GM19372 (cell line): Measurements from ENCODE around the gene COL23A1.

Experiments used
- ATAC-seq: cut with Tn5 transposase; IDR thresholded peaks from one replicate; pipeline ENCODE4 v1.9.1; 2021; ENCODE audit warnings: mild to moderate bottlenecking, low read depth, moderate library complexity; ENCODE audit not compliant: unreplicated experiment

The COL23A1 gene

GRCh38 chr5:178298283-178298807 lies 291.8 kb downstream of the COL23A1 start:
- ATAC-seq, result no peak

- ATAC-seq, result no peak
Measured at GRCh38 chr5:178297751-178298150, 292.4 kb downstream of the COL23A1 start.

- ATAC-seq, result no peak
Measured at GRCh38 chr5:178296066-178296465, 294.1 kb downstream of the COL23A1 start.

GRCh38 chr5:178295589-178295988 lies 294.6 kb downstream of the COL23A1 start:
- no peak for ATAC-seq

GRCh38 chr5:178293815-178294214 lies 296.4 kb downstream of the COL23A1 start:
- no peak for ATAC-seq

GRCh38 chr5:178293400-178293799 lies 296.8 kb downstream of the COL23A1 start:
- no peak for ATAC-seq

GRCh38 chr5:178292826-178293205 lies 297.4 kb downstream of the COL23A1 start:
- no peak for ATAC-seq

- no peak for ATAC-seq
Measured at GRCh38 chr5:178291969-178292825, 298.0 kb downstream of the COL23A1 start.

GRCh38 chr5:178291161-178291561 lies 299.0 kb downstream of the COL23A1 start:
- no peak for ATAC-seq

- ATAC-seq, result no peak
Measured at GRCh38 chr5:178290376-178290775, 299.8 kb downstream of the COL23A1 start.

GRCh38 chr5:178289438-178289837 lies 300.8 kb downstream of the COL23A1 start:
- no peak for ATAC-seq

- no peak for ATAC-seq
Measured at GRCh38 chr5:178288401-178289368, 301.5 kb downstream of the COL23A1 start.

- no peak for ATAC-seq
Measured at GRCh38 chr5:178287791-178288105, 302.4 kb downstream of the COL23A1 start.

- no peak for ATAC-seq
Measured at GRCh38 chr5:178287091-178287790, 303.0 kb downstream of the COL23A1 start.

GRCh38 chr5:178286226-178287090 lies 303.7 kb downstream of the COL23A1 start:
- no peak for ATAC-seq

- no peak for ATAC-seq
Measured at GRCh38 chr5:178285399-178286225, 304.6 kb downstream of the COL23A1 start.

GRCh38 chr5:178284996-178285395 lies 305.2 kb downstream of the COL23A1 start:
- no peak for ATAC-seq

- no peak for ATAC-seq
Measured at GRCh38 chr5:178284093-178284675, 306.0 kb downstream of the COL23A1 start.
